IPS DF 19.7 (cell line): ENCODE data around the gene GEMIN4.
"Not testable (repeated sequence)": the region's sequence is repeated elsewhere in the genome, so short reads cannot be mapped to it uniquely, and the experiment has no call there.

Experiments used
- DNase-seq: peaks from one replicate; pipeline ENCODE4 v3.0.0-alpha.2; 2013; ENCODE audit warnings: low read depth, low spot score

The GEMIN4 gene

GRCh38 chr17:752002-752619 lies at the start of gene GEMIN4:
TSS of gene GEMIN4 (minus strand) at chr17:752264. CDS start at chr17:752142, 122 bp downstream.
- peak; percentile 60 for DNase-seq

GRCh38 chr17:801660-802059 lies 49.6 kb upstream of the GEMIN4 start:
- DNase-seq, result no peak

GRCh38 chr17:800446-801242 lies 48.6 kb upstream of the GEMIN4 start:
- DNase-seq, result no peak

GRCh38 chr17:799261-799660 lies 47.2 kb upstream of the GEMIN4 start:
- DNase-seq, result no peak

GRCh38 chr17:798246-798645 lies 46.2 kb upstream of the GEMIN4 start:
- DNase-seq, result no peak

- no peak for DNase-seq
Measured at GRCh38 chr17:797236-797840, 45.3 kb upstream of the GEMIN4 start.

- DNase-seq, result no peak
Measured at GRCh38 chr17:796609-797008, 44.5 kb upstream of the GEMIN4 start.

- no peak for DNase-seq
Measured at GRCh38 chr17:795721-796120, 43.7 kb upstream of the GEMIN4 start.

- DNase-seq, result no peak
Measured at GRCh38 chr17:795276-795675, 43.2 kb upstream of the GEMIN4 start.

- DNase-seq, result no peak
Measured at GRCh38 chr17:794876-795275, 42.8 kb upstream of the GEMIN4 start.

- DNase-seq, result no peak
Measured at GRCh38 chr17:792277-792676, 40.2 kb upstream of the GEMIN4 start.

GRCh38 chr17:791829-792228 lies 39.8 kb upstream of the GEMIN4 start:
- no peak for DNase-seq

- DNase-seq, result not testable (repeated sequence)
Measured at GRCh38 chr17:790874-791247, 38.8 kb upstream of the GEMIN4 start.

- DNase-seq, result not testable (repeated sequence)
Measured at GRCh38 chr17:789931-790873, 38.1 kb upstream of the GEMIN4 start.

- DNase-seq, result no peak
Measured at GRCh38 chr17:789160-789840, 37.2 kb upstream of the GEMIN4 start.

GRCh38 chr17:788551-788950 lies 36.5 kb upstream of the GEMIN4 start:
- no peak for DNase-seq

- DNase-seq, result no peak
Measured at GRCh38 chr17:787641-788221, 35.7 kb upstream of the GEMIN4 start.

GRCh38 chr17:785901-786300 lies 33.8 kb upstream of the GEMIN4 start:
- DNase-seq, result not testable (repeated sequence)

GRCh38 chr17:784143-784542 lies 32.1 kb upstream of the GEMIN4 start:
- no peak for DNase-seq

GRCh38 chr17:781805-782731 lies 30.0 kb upstream of the GEMIN4 start, which contains the start of the genes GLOD4 and MRM3:
TSS of gene GLOD4 (minus strand) at chr17:782280. CDS start at chr17:782255, 25 bp downstream.
TSS of gene MRM3 (plus strand) at chr17:782353. CDS start at chr17:782379, 26 bp downstream.
- DNase-seq, result no peak
